ENCODE data around the gene OR4B1.

DNA sequence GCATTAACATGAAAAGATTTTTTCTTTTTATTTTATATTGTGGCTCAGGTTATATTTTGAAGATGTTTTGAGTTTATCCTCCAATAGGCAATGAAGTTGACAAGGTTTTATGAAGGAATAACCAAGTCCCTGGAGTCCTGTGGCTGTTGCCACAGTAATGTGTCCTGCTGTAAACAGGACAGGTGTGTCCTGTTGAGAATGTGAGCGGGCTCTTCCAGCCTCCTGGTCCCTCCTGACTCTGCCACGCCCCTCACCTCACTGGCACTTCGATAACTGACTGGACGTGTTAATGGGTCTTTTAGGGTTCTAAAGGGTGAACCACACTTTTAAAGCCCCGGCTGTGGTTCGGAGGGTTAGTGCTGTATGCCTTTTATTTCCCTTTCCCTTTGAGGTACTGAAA, 47.8 kb upstream of the OR4B1 start:
- TF ChIP-seq POLR2A (IDR thresholded peaks at IDR 0.05) = no peak
- TF ChIP-seq, protein P1, sequence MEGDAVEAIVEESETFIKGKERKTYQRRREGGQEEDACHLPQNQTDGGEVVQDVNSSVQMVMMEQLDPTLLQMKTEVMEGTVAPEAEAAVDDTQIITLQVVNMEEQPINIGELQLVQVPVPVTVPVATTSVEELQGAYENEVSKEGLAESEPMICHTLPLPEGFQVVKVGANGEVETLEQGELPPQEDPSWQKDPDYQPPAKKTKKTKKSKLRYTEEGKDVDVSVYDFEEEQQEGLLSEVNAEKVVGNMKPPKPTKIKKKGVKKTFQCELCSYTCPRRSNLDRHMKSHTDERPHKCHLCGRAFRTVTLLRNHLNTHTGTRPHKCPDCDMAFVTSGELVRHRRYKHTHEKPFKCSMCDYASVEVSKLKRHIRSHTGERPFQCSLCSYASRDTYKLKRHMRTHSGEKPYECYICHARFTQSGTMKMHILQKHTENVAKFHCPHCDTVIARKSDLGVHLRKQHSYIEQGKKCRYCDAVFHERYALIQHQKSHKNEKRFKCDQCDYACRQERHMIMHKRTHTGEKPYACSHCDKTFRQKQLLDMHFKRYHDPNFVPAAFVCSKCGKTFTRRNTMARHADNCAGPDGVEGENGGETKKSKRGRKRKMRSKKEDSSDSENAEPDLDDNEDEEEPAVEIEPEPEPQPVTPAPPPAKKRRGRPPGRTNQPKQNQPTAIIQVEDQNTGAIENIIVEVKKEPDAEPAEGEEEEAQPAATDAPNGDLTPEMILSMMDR (IDR thresholded peaks at IDR 0.05) = no peak
